NCI-H82 treated with DMSO at 0.1 percent for 48 hours (cell line): Measurements from ENCODE around the gene GLYATL1B.
"Not testable (repeated sequence)": the region's sequence is repeated elsewhere in the genome, so short reads cannot be mapped to it uniquely, and the experiment has no call there.

ENCODE experiments used
- DNase-seq: peaks from one replicate; lab custom pipeline; 2025; ENCODE audit not compliant: unreplicated experiment; lab: John Stamatoyannopoulos, UW

Gene GLYATL1B

GRCh38 chr11:59086007-59086406 is at the start of gene GLYATL1B:
Gene GLYATL1B (plus strand): TSS chr11:59086307. CDS start chr11:59086307, 0 bp downstream.
- DNase-seq, result not testable (repeated sequence)

GRCh38 chr11:59036542-59036941 is 49.6 kb upstream of the GLYATL1B start:
- not testable (repeated sequence) for DNase-seq

GRCh38 chr11:59037434-59037833 is 48.7 kb upstream of the GLYATL1B start:
- not testable (repeated sequence) for DNase-seq

- no peak for DNase-seq
These were observed 45.5 kb upstream of the GLYATL1B start for GRCh38 chr11:59040607-59041006.

GRCh38 chr11:59051383-59051782 is 34.7 kb upstream of the GLYATL1B start:
- DNase-seq, result not testable (repeated sequence)

GRCh38 chr11:59052355-59052754 is 33.8 kb upstream of the GLYATL1B start:
- not testable (repeated sequence) for DNase-seq

GRCh38 chr11:59053387-59053786 is 32.7 kb upstream of the GLYATL1B start:
- DNase-seq, result no peak

- DNase-seq, result peak; percentile 35
These were observed 27.7 kb upstream of the GLYATL1B start for GRCh38 chr11:59058120-59059033.

- DNase-seq, result not testable (repeated sequence)
These were observed 26.0 kb upstream of the GLYATL1B start for GRCh38 chr11:59060096-59060495.

GRCh38 chr11:59062602-59063529 is 23.2 kb upstream of the GLYATL1B start:
- DNase-seq, result no peak

- DNase-seq, result not testable (repeated sequence)
These were observed 21.9 kb upstream of the GLYATL1B start for GRCh38 chr11:59063996-59064727.

- DNase-seq, result no peak
These were observed 17.0 kb upstream of the GLYATL1B start for GRCh38 chr11:59069087-59069486.

GRCh38 chr11:59076876-59077571 is 9.1 kb upstream of the GLYATL1B start:
- DNase-seq, result no peak

- DNase-seq, result no peak
These were observed 7.7 kb upstream of the GLYATL1B start for GRCh38 chr11:59078435-59078834.

GRCh38 chr11:59079086-59079485 is 7.0 kb upstream of the GLYATL1B start:
- no peak for DNase-seq

GRCh38 chr11:59080421-59080820 is 5.7 kb upstream of the GLYATL1B start:
- DNase-seq, result not testable (repeated sequence)

- not testable (repeated sequence) for DNase-seq
These were observed 4.6 kb upstream of the GLYATL1B start for GRCh38 chr11:59081430-59082020.

- no peak for DNase-seq
These were observed 2.1 kb downstream of the GLYATL1B start for GRCh38 chr11:59088162-59088561.

GRCh38 chr11:59093576-59093975 is 7.5 kb downstream of the GLYATL1B start:
- not testable (repeated sequence) for DNase-seq

GRCh38 chr11:59095225-59095624 is 9.1 kb downstream of the GLYATL1B start:
- DNase-seq, result not testable (repeated sequence)
